ENCODE measurements around the gene MYLK4.
A peak's percentile ranks its signal among the peaks of the same experiment; 100 is the strongest.

Gene MYLK4

DNA sequence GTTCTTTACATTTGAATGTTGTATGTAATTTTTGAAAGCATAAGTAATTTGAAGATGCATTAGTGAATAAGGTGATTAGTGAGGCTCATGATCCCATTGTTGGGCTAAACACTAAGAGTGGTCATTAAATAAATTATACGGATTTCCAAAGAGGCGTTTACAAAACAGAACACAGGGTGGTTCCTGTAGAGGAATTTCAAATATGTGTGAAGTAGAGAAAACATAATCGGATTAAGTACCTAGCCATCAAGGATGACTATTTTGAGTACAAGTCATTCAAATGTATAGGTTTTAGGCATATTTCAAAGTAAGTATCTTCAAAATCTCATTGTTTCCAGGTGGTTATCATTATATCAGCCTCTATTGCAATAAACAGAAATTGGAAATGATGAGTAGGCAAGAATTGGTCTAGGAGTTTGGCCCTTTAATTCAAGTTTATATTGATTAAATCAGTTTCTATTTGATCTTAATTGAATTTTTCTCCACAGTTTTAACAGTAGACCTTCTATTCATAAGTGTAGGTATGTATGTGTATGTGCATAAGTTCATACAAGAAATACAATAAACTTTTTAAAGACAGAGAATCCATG is 94.8 kb downstream of the MYLK4 start:
- no peak for DNase-seq

DNA sequence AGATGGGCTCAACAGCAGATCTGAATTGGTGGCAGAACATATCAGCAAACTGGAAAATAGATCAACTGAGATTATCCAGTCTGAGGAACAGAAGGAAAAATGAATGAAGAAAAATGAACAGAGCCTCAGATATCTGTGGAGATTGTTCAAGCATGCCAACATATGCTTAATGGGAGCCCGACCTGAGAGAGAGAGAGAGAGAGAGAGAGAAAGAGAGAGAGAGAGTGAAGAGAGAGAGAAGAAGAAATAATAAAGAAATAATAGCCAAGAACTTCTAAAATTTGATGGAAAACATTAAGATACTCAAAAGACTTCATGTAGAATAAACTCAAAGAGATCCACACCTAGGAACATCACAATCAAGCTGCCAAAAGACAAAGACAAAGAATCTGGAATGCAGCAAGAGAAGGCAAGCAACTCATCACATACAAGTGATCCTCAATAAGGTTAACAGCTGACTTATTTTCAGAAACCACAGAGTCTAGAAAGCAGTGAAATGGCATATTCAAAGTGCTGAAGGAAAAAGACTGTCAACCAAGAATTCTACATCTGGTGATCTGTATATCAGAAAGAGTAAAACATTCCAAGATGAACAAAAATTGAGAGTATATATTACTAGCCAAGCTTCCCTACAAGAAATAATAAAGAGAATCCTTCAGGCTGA is 97.2 kb downstream of the MYLK4 start:
- DNase-seq = no peak

DNA sequence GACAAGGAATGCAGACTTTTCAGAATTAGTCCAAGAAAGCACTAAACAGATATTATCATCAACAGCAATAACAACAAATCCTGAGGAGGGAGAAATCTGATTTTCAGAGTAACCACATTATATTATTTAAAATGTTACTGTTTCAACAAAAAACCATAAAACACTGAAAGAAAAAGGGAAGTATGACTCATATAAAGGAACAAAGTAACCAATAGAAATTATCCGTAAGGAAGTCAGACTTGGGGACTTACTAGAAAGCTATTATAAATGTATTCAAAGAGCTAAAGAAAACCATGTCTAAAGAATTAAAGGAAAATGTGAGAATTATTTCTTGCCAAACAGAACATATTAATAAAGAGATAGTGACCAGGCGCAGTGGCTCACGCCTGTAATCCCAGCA is 98.1 kb downstream of the MYLK4 start:
- DNase-seq = no peak

DNA sequence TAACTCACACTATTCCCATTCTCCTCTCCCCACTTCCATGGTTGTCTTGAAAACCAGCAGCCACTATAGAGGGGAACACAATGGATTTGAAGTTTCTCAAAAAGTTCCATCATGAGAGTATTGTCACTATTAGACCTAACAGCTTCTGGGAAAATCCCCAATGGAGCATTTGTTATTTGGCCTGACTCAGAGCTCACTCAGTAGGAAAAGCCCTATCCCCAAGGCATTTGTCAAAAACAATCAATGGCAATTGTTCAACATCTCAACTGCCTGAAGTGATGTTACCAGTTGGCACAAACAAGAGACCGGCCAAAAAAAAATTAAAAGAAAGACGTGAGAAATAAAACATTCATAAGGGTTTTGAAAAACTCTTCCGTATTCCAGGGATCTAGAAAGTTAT is 98.8 kb downstream of the MYLK4 start:
- no peak for DNase-seq

DNA sequence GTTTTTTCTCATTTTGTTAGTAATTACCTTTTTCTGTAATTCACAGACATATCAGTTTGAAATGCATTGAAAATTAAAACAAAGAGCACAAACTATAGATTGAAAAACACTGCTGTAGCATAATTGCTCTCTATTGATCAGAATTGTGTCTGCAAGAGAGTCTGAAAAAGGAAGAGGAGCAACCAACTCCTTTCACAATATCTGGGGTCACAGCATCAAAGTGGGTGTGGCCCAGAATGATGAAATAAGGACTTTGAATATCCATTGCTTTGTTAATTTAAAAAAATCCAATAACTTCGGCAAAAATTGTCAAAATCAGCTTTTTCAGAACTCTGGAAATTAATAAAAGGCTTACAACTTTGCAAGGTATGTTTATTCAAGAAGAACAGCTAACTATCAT is 99.2 kb downstream of the MYLK4 start:
- DNase-seq = no peak

DNA sequence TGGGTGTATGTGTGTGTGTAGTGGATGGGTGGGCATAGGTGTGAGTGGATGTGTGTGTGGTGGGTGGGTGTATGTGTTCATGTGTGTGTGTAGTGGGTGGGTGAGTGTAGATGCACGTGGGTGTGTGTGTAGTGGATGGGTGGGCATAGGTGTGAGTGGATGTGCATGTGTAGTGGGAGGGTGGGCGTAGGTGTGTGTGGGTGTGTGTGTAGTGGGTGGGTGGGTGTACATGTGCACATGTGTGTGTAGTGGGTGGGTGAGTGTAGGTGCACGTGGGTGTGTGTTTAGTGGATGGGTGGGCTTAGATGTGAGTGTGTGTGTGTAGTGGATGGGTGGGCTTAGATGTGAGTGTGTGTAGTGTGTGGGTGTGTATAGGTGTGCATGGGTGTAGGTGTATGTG is 104.4 kb downstream of the MYLK4 start:
- DNase-seq = no peak

DNA sequence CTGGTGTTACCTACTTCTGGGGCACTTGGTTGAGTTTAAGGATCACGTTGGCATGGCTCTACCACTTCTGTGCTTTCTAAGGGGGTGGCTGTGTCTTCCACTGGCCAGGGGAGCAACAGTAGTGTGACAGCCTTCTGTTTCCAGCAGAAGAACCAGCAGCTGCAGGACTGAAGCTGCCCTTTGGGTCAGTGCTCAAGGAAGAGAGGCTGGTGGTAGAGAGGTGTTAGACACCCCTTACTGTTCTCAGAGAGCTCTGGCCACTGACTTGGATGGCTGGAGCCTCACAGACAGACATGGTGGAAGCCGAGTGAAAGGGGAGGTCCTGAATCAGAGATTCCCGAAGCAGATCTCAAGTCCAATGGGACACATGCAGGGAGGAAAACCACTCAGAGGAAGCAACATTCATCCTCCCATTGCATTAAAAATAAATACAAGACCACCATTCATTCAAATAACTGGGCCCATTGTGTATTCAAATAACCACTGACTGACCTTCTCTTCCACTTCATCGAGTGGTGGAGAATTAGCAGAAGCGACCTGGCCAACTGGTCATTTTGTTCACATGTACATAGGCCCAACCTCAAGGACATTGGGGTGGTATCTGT is 106.7 kb downstream of the MYLK4 start:
- no peak for DNase-seq

DNA sequence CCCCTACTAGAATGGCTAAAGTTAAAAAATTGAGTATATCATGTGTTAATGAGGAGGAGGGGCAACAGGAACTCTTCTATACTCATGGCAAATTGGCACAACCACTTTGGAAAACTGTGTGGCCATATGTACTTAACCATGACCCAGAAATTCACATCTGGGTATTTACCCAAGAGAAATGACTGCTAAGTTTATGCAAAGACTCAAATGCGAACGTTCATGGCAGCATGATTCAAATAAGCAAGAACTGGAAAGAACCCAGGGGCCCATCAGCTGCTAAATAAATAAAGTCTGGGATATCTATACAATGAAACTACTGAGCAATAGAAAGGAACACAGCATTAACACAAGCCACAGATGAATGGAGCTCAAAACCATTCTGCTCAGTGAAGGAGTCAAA is 107.6 kb downstream of the MYLK4 start:
- no peak for DNase-seq

DNA sequence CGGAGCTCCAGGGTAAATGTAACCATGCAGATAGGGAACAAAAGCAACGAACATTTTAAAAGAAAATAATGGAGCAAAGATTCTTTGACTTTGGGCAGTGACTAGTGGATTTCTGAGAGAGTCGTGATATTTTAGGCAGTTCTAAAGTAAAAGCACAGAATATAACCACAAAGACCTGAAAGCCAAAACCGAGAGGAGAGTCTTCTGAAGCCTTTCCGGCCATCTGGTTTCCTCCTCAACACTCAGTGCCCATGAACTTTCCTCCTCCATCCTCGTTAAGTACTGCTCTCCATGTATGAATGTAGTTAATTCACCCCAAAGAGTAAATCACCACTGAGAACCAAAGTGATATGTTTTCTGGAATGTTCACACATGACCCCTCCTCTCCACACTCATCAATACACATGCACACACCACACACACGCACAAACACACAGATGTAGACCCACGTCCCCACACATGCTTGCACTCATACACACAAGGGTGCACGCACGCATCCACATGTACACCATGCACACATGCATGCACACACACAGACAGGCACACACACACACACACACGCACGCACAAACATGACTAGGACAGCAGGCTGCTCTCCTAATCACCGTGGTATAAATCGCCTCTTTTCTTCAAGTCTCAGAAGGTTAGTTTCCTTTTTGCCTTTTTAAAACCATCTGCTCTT is 109.5 kb downstream of the MYLK4 start:
- DNase-seq = no peak

DNA sequence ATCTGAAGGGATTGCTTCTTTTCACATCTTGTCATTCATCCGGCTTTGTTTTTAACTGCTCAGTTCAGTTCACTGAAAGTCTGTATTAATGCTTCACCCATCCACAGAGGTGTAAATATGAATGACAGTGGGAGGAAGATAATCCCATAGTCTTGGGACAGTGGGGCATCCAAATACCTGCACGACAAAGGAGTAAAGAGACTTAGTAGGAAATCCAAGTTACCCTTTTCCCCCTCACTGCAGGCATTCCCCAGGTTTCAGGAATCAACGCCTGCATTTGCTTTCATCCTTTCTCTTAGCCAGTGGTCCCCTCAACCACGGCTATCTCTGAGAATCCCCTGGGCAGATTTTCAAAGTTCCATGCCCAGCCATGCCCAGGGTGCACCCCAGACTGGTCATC is 110.2 kb downstream of the MYLK4 start:
- no peak for DNase-seq

DNA sequence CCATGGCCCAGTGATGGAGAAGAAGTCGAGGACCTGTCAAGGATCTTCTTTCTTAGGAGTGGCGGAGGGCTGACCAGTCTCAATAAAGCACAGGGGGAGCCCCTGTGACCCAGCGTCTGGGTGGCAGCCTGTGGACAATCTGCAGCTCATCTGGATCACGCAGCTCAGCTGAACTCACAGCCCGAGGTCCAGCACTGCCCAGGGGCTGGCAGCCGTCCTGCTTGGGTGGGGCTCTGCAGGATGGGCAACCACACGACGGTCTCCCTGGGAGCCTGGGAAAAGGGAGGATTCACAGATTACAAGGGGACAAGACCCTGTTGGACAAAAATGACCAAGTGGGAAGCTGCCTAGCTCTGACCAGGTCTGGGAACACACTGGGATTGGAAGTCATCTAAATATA is 110.8 kb downstream of the MYLK4 start:
- DNase-seq = no peak

DNA sequence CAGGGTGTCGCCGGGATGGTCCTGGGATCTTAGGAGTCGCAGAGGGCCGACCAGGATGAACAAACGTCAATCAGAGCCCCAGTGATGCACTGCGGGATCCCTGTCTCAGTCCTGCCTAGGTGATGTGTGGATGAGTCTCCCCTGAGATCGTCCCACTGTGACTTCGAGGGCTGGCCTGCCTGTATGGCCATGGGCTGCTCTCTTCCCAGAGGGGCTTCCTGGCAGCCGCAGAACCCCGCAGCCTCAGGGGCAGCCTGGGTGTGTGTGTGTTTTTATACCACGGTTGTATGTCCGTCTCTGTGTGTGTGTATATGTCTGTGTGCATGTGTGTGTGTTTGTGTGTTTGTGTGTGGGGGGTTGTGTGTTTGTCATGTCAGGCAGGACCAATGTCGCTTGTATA is 111.6 kb downstream of the MYLK4 start:
- DNase-seq = no peak

DNA sequence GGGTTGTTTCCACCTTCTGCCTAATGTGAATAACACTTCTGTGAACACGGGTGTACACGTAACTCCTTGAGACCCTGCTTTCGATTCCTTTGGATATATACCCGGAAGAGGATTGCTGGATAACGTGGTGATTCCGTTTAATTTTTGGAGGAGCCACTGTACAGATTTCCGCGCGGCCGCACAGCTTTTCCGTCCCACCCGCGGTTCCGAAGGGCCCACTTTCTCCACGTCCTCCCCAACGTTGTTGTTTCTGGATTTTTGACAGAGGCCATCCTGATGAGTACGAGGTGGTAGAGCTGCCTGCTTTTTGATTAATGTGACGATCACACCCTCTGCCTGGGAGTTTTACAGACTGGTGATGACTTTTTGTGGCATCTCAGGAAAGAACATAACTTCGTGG is 114.0 kb downstream of the MYLK4 start:
- no peak for DNase-seq

DNA sequence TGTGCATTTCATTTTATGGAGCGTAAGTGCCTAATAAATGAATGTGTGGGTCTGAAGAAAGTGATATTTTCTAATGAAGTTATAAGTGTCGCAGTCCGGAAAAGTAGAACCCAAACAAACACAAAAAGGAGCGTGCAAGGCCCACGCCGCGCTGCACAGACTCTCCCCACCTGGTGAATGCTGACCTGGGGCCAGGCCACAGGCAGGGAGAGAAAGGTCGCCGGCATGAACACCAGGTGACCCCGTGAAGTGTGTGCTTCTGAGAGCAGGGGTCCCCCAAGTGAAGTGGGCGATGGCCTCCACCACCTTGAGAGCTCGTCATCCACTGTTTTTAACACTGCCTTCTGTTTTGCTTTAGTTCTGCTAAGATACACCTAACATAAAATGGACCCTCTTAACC is 114.8 kb downstream of the MYLK4 start:
- DNase-seq = no peak

DNA sequence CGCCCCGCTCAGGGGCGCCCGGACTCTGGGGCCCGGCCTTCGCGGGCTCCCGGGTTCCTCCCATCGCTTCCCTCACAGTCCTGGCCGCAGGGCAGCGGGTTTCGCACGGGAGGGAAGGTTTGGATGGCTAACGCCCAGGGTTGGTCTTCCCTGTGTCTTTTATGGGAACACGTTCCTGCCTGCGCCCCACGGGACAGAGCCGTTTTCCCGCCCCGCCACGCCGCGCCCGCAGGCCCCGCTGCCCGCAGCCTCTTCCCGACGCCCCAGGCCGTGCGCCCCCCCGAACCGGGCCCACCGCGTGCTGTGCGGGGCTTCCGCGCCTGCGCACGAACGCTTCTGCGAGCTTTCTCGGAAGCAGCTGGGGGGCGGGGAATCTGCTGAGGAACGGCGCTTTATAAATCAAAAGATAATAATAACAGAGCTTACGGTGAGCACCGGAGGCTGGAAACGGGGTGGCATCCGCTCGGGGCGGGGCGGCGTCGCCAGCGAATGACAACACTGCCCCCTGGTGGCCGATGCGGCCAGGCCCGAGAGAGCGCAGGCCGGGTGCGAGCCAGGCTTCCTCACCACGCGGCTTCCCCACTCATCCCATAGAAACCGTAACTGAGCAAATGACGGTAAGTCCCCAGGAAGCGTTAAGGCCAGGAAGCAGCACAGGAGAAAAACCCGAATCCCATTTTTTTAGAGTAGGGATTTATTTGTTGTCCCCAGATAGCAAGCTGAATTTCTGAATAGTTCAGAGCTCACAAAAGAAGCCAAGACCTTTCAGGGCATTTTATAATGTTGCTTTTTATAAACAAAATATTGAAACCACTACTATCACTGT is 116.4 kb downstream of the MYLK4 start:
- peak; percentile 73 for DNase-seq

DNA sequence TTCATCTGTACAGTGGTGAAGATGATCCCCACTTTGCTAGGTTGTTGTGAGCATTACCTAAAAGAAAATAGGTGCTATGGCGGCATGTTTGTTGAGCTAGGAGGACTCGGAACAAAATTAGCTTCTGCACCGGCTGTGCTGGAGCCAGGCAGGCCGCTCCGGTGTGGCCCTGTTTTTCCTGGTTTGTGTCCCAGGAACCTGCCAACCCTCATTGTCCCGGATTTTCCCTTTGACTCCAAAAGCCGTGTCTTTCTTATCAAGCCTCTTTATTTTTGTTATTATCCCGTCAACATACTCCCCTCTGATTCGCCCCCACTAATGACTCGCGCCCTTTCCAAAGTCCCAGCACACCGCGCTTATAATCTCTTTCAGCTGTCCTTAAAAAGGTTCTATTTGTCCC is 117.0 kb downstream of the MYLK4 start:
- DNase-seq = no peak

DNA sequence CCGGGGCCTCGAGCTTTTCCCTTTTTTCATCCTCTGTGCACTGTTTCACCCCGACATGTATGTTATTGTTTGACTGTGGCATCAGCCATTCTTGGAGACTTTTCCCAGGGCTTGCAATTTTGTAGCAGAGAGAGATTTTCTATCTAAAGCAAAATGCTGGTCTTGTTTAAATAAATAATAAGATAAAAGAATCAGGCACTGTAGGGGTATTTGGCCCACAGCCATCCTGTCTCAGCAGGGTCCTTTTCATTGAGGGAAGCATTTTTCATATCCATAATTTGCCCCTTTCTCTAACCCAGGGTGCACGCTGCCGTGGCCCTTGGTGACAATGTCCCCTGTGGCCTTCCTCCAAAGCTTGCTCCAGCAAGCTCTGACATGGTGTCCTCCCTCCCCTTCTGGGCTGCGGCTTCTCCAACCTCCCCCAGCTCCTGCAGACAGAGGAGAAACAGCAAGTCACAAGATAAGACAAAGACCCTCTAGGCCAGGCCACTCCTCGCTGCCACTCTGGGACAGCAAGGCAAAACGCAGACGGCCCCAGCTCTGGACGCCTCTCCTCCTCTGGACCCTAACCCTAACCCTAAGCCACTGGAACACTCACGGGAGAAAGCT is 117.6 kb downstream of the MYLK4 start:
- DNase-seq = no peak

DNA sequence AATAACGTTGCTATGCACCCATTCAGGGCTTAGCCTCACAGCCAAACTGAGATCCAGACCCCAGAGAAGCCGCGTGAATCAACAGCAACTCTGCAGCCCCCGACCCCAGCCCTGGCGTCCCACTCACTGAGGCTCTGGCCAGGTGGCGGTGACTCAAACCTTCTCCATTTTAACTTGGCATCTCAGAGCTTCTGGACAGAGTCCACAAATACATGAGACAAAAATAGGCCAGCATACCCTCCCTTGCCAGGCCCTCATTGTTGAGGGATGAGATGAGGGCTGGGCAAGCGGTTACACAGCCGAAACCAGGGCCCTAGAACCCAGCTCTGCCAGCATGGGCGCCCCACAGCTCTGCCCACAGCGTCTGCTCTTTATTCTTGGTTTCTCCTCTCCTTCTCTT is 118.4 kb downstream of the MYLK4 start:
- no peak for DNase-seq

DNA sequence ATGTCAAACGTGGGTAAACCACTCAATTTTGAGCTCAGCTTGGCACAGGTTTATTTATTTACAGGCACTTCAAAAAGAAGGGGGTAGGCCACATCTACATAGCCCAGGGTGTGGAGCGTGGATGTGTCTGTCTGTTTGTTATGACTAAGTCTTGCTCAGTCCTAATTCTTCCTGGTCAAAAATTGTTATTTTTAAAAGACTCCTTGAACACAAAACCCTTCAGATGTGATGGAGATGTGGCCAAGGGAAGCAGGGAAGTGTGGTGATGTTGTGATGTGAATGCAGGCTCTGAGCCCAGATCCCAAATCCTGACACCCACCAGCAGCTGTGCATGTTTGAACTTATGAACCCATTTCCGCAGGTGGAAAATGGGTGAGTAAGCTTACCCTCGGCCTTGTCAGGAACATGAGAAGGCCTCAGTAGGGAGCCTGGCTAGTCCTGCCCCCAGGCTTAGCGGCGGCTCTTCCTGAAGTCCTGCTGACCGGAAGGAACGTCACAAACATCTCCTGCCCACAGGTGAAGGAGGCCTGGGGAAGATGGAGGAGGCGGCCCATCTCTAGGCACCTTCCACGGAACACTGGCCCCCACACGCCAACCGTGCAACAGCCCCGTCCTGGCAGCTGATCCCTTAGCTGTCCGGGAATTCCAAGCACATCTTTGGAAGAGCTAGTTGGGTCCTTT is 119.7 kb downstream of the MYLK4 start:
- DNase-seq = no peak

DNA sequence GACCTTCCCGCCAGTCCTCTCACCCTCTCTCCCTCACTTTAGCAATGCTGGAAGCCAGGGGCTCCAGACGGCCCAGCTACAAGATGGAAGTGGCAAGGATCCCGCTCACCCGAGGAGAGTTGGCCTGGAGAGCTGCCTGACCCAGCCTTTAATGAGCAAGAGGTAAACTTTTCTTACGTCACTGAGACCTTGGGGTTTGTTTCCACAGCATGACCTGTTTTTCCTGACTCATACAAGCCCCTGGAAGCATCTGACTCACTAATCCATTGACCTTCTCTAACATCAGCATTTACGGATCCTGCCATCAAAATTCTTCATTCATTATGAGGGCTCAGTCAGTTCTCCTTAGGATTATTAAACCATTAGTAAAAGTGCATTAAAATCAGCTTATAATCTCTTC is 120.4 kb downstream of the MYLK4 start:
- DNase-seq = no peak

DNA sequence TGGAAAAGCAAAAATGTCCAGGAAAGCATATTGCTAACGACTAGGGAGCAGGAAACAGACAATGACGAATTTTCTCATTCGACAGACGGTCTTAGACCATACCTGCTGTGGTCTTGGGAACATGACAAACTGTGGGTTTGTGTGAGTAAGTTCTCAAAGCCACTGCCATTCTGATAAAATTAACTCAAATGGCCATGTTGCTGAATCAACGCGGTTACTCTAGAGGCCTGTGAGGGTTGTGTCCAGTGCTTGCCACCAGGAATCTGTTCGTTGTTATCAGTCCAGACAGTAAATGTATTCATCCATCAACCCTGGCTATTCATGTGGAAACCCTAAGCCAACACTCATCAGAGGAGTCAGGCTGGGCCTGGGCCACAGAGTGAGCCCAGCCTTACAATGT is 124.3 kb downstream of the MYLK4 start:
- DNase-seq = no peak

DNA sequence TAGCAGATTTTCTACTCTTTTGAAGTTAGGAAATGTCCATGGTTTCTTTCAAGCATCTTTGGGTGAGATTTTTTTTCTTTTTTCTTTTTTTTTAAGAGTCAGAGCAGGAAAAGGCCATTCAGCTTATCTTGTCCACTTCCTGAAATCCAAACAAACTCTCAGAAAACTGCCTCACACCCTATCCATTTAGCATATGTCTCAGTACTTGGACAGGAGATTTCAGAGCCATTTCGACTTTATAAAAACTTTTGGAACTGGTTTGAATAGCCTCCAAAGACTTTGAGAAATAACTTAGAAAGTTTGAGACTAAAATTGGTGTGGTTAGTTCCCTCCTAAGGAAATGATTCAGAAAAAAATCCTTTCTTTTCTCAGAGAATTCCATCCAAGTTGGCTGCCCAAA is 125.1 kb downstream of the MYLK4 start:
- no peak for DNase-seq
